Thymus (tissue), 11 donors: ENCODE measurements around the gene ULK4. TPM values are rescaled to one million over a fixed set of nuclear protein-coding genes. Genes with fewer than 3 reads are reported as not detected.
"Not testable (repeated sequence)": the region's sequence is repeated elsewhere in the genome, so short reads cannot be mapped to it uniquely, and the experiment has no call there.

Source experiments
- DNase-seq, 9 donors: peaks; one replicate each; pipeline ENCODE4 v3.0.0-alpha.2; 2013; ENCODE audit warnings: low spot score in 9 of 9, low read depth in 6 of 9, missing footprints in 1 of 9
- H3K27ac ChIP-seq, 2 donors: one replicate each; pipeline ENCODE4 v1.5.1; 2013; ENCODE audit warnings: control low read depth in 1 of 2, low read depth in 1 of 2, low read length in 1 of 2, mild to moderate bottlenecking in 1 of 2, moderate library complexity in 1 of 2
- H3K27me3 ChIP-seq, 2 donors: one replicate each; pipeline ENCODE4 v1.5.1; 2013; ENCODE audit warnings: low read length in 1 of 2; ENCODE audit not compliant: control insufficient read depth in 2 of 2, insufficient read depth in 1 of 2
- H3K36me3 ChIP-seq, 2 donors: one replicate each; pipeline ENCODE4 v1.5.1; 2013; ENCODE audit warnings: low read length in 1 of 2, mild to moderate bottlenecking in 1 of 2, moderate library complexity in 1 of 2; ENCODE audit not compliant: control insufficient read depth in 2 of 2, insufficient read depth in 2 of 2
- H3K4me1 ChIP-seq, 2 donors: one replicate each; pipeline ENCODE4 v1.5.1; 2013; ENCODE audit warnings: low read length in 2 of 2; ENCODE audit not compliant: control insufficient read depth in 2 of 2, insufficient read depth in 2 of 2
- H3K4me3 ChIP-seq, 2 donors: one replicate each; pipeline ENCODE4 v1.5.1; 2013; ENCODE audit warnings: low read length in 2 of 2, control low read depth in 1 of 2, mild to moderate bottlenecking in 1 of 2
- H3K9me3 ChIP-seq, 2 donors: one replicate each; pipeline ENCODE4 v1.5.1; 2013; ENCODE audit warnings: low read length in 1 of 2, mild to moderate bottlenecking in 1 of 2; ENCODE audit not compliant: control insufficient read depth in 2 of 2, insufficient read depth in 1 of 2
- WGBS: extraction: QIAGEN DNeasy Blood & Tissue Kit; methylation state at CpG from one replicate; pipeline ENCODE4 v1.1.7; 2013; 5-methylcytosine and 5-hydroxymethylcytosine counted together
- polyA plus RNA-seq: library from polyadenylated mRNA; stranded (reverse); fragments of 200-250 nt; gene quantifications from one replicate; pipeline ENCODE4 v1.2.3, GENCODE V29; 2013
- total RNA-seq: library from RNA; stranded (reverse); fragments of 120-200 nt; gene quantifications from one replicate; pipeline ENCODE4 v1.2.4, GENCODE V29; 2013
- donor health status: healthy.

Gene ULK4
- total and polyA plus RNA-seq, 2 donors: 3.4 to 6.3 TPM

- Histone ChIP-seq H3K27me3 (no peaks in the 10 kb centered on the region), H3K4me3 (no peak overlapping the region), H3K4me1 (no peaks in the 10 kb centered on the region), H3K27ac (no peak overlapping the region), H3K9me3 (no peaks in the 10 kb centered on the region), H3K36me3 (no peaks in the 10 kb centered on the region)
- DNase-seq: peak in 1 of 9 donors; percentile 26
- 76% methylated on average over 6 of the region's 6 CpGs for WGBS
Measured at GRCh38 chr3:41997702-41998550, 36.0 kb upstream of the ULK4 start.

DNA sequence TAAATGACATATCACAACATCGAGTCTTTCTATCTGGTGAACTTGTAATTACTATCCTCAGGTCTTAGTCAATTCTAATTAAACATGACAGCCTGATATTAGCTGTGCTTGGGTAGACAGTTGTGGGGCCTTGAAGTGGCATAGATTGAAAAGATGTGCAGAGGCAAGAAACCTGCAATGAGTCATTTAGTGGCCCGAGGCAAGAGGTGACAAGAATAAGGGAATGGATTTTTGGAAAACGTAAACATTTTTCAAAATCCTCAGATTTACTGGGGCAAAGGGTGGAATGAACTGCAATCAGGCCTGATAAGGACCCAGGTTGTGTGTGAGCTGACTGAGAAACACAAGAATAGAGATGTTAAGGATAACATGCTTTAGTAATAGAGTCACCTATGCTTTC lies 29.5 kb upstream of the ULK4 start:
- no peaks in the 10 kb centered on the region for H3K9me3 ChIP-seq
- no peak for DNase-seq
- no peaks in the 10 kb centered on the region for H3K36me3 ChIP-seq
- H3K27ac ChIP-seq: no peak overlapping the region
- H3K27me3 ChIP-seq: no peaks in the 10 kb centered on the region
- WGBS: 94% methylated on average over 3 of the region's 3 CpGs
- no peak overlapping the region for H3K4me3 ChIP-seq
- H3K4me1 ChIP-seq: no peaks in the 10 kb centered on the region

GRCh38 chr3:41989518-41989917 lies 27.6 kb upstream of the ULK4 start:
- H3K4me1 ChIP-seq: no peaks in the 10 kb centered on the region
- over 99% methylated on average over 3 of the region's 3 CpGs for WGBS
- no peaks in the 10 kb centered on the region for H3K9me3 ChIP-seq
- no peak overlapping the region for H3K4me3 ChIP-seq
- no peaks in the 10 kb centered on the region for H3K36me3 ChIP-seq
- H3K27me3 ChIP-seq: no peaks in the 10 kb centered on the region
- no peak for DNase-seq
- no peak overlapping the region for H3K27ac ChIP-seq

- H3K4me3 ChIP-seq: no peak overlapping the region
- peaks cover 0 to 3% of the 10 kb centered on the region in 2 donors for H3K9me3 ChIP-seq
- H3K4me1 ChIP-seq: no peaks in the 10 kb centered on the region
- no peak for DNase-seq
- 97% methylated on average over 5 of the region's 5 CpGs for WGBS
- H3K27me3 ChIP-seq: no peaks in the 10 kb centered on the region
- no peaks in the 10 kb centered on the region for H3K36me3 ChIP-seq
- no peak overlapping the region for H3K27ac ChIP-seq
Measured at GRCh38 chr3:41987627-41988026, 25.7 kb upstream of the ULK4 start.

DNA sequence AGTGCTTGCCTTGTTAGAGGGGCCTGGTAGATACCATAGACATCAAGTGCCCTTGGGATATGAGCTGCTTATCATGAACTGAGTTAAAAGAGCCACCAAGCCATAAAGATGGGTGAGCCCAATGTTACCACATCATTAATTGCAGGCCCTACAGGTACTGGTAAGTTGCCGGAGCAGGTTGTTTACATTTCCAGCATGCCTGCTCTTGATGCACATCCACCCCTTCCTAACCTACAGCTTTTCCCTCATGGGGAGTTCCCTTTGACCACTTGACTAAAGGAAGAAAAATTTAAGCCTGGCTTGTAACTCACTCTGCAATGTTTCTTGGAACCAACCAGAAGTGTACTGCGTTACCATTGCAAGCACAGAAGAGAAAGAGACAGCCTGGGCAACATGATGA lies 24.7 kb upstream of the ULK4 start:
- no peak for DNase-seq

GRCh38 chr3:41985018-41985417 lies 23.1 kb upstream of the ULK4 start:
- no peaks in the 10 kb centered on the region for H3K4me1 ChIP-seq
- H3K27me3 ChIP-seq: no peaks in the 10 kb centered on the region
- no peaks in the 10 kb centered on the region for H3K36me3 ChIP-seq
- no peak overlapping the region for H3K27ac ChIP-seq
- no peak for DNase-seq
- no peak overlapping the region for H3K4me3 ChIP-seq
- peaks cover 0 to 3% of the 10 kb centered on the region in 2 donors for H3K9me3 ChIP-seq
- WGBS: 97% methylated on average over 1 of the region's 1 CpG

More for the DNA sequence above, 24.7 kb upstream of the ULK4 start:
- Histone ChIP-seq H3K4me3 (no peak overlapping the region), H3K27ac (no peak overlapping the region), H3K27me3 (no peaks in the 10 kb centered on the region), H3K4me1 (no peaks in the 10 kb centered on the region), H3K36me3 (no peaks in the 10 kb centered on the region), H3K9me3 (peaks cover 0 to 3% of the 10 kb centered on the region in 2 donors)
- WGBS: 97% methylated on average over 2 of the region's 2 CpGs

GRCh38 chr3:41983091-41983490 lies 21.2 kb upstream of the ULK4 start:
- H3K27me3 ChIP-seq, H3K9me3 ChIP-seq, H3K36me3 ChIP-seq, DNase-seq, H3K4me1 ChIP-seq, H3K27ac ChIP-seq, H3K4me3 ChIP-seq: not testable (repeated sequence)
- 99% methylated on average over 30 of the region's 32 CpGs for WGBS

GRCh38 chr3:41977401-41977800 lies 15.5 kb upstream of the ULK4 start:
- H3K4me3 ChIP-seq, H3K9me3 ChIP-seq, H3K27ac ChIP-seq, H3K27me3 ChIP-seq, DNase-seq, H3K36me3 ChIP-seq, H3K4me1 ChIP-seq: not testable (repeated sequence)
- WGBS: 48% methylated on average over 5 of the region's 5 CpGs

DNA sequence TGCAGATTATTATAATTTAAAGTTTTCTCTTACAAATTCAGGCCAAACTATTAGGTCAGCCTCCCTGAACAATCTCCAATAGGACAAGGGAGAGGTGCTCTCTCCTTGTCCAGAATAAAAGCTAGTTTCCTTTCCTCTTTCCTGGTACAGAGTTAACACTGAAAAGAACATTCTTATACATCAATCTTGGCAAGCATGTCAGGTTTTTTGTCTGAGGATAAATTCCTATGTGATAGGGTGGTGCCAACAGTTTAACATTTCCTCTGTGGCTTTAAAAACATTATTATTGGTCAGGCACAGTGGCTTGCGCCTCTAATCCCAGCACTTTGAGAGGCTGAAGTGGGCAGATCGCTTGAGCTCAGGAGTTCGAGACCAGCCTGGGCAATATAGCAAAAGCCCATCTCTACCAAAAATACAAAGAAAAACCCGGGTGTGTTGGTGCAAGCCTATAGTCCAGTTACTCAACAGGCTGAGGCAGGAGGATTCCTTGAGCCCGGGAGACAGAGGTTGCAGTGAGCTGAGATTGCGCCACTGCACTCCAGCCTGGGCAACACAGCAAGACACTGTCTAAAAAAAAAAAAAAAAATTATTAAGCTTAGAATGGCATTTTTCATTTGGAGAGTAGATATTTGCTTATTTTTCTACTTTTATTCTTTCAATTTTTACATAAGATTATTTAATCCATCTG lies 13.7 kb upstream of the ULK4 start:
- no peaks in the 10 kb centered on the region for H3K4me1 ChIP-seq
- no peak for DNase-seq
- no peaks in the 10 kb centered on the region for H3K36me3 ChIP-seq
- H3K9me3 ChIP-seq: no peaks in the 10 kb centered on the region
- no peaks in the 10 kb centered on the region for H3K27me3 ChIP-seq
- no peak overlapping the region for H3K4me3 ChIP-seq
- no peak overlapping the region for H3K27ac ChIP-seq
- 97% methylated on average over 6 of the region's 6 CpGs for WGBS
